ENCODE data around the gene CAPS.
"Not testable (repeated sequence)": the region's sequence is repeated elsewhere in the genome, so short reads cannot be mapped to it uniquely, and the experiment has no call there.

CAPS gene

GRCh38 chr19:5913739-5914357, at the start of gene CAPS:
Gene CAPS (plus strand): TSS chr19:5914254. CDS start chr19:5914407, 153 bp downstream.
- DNase-seq, result no peak

- no peak for DNase-seq
Observed at GRCh38 chr19:5864725-5865486, 49.1 kb upstream of the CAPS start.

GRCh38 chr19:5865772-5866171, 48.3 kb upstream of the CAPS start:
- DNase-seq, result no peak

- no peak for DNase-seq
Observed at GRCh38 chr19:5867201-5868136, 46.6 kb upstream of the CAPS start.

GRCh38 chr19:5870986-5871394, 43.1 kb upstream of the CAPS start:
- DNase-seq, result no peak

- no peak for DNase-seq
Observed at GRCh38 chr19:5873617-5874199, 40.3 kb upstream of the CAPS start.

GRCh38 chr19:5874496-5874895, 39.6 kb upstream of the CAPS start:
- not testable (repeated sequence) for DNase-seq

- DNase-seq, result no peak
Observed at GRCh38 chr19:5877427-5877826, 36.6 kb upstream of the CAPS start.

GRCh38 chr19:5877882-5878281, 36.2 kb upstream of the CAPS start:
- DNase-seq, result no peak

- DNase-seq, result no peak
Observed at GRCh38 chr19:5880196-5880595, 33.9 kb upstream of the CAPS start.

- DNase-seq, result no peak
Observed at GRCh38 chr19:5880604-5881078, 33.4 kb upstream of the CAPS start.

GRCh38 chr19:5881543-5882299, 32.3 kb upstream of the CAPS start:
- no peak for DNase-seq

GRCh38 chr19:5882421-5882968, 31.6 kb upstream of the CAPS start:
- DNase-seq, result no peak

- not testable (repeated sequence) for DNase-seq
Observed at GRCh38 chr19:5883157-5883873, 30.7 kb upstream of the CAPS start.

- not testable (repeated sequence) for DNase-seq
Observed at GRCh38 chr19:5884065-5884811, 29.8 kb upstream of the CAPS start.

GRCh38 chr19:5889288-5889971, 24.6 kb upstream of the CAPS start:
- DNase-seq, result no peak

GRCh38 chr19:5890099-5890498, 24.0 kb upstream of the CAPS start:
- no peak for DNase-seq

- no peak for DNase-seq
Observed at GRCh38 chr19:5891572-5891937, 22.5 kb upstream of the CAPS start.

GRCh38 chr19:5891938-5892771, 21.9 kb upstream of the CAPS start:
- no peak for DNase-seq
